GM18498 (cell line): ENCODE data around the gene ZC3H12C.

Source experiments
- ATAC-seq: cut with Tn5 transposase; IDR thresholded peaks from one replicate; pipeline ENCODE4 v1.9.1; 2021; ENCODE audit warnings: mild to moderate bottlenecking, moderate library complexity; ENCODE audit not compliant: unreplicated experiment

The ZC3H12C gene

DNA sequence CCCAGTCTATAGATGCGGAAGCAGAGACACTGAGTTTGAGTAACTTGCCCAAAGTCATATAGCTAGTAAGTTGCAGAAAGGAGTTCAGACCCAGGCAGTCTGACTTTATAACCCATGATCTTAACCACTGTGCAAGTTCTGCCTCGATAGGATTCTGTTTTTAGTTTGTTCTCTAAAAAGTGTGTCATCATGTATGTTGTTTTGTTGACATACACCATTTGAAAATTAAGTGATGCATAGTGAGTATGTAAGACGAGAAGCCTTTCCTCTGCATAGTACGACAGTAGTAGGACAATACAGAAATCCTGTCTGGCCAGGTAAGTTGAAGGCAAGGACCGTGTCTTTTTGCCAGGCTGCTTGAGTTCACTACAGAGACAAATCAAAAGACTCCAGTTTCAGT lies 3.3 kb downstream of the ZC3H12C start:
- ATAC-seq: no peak

DNA sequence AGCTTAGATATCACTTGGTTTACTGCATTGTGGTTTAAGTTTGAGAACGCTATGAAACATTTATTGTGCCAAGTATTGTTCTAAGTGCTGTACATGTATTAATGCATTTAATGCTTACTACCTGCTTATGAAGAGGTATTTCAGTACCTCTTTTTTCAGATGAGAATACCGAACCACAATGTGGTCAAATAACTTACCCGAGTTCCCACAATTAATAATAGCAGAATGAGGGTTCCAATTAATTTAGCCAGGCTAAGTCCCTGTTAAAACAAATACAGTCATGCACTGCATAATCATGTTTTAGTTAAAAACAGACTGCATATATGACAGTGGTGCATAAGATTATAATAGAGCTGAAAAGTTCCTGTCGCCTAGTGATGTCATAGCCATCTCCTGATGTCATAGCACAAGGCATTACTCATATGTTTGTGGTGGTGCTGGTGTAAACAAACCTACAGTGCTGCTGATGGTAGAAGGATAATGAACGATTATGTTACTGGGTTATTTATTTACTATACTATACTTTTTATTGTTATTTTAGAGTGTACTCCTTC lies 4.3 kb downstream of the ZC3H12C start:
- no peak for ATAC-seq

DNA sequence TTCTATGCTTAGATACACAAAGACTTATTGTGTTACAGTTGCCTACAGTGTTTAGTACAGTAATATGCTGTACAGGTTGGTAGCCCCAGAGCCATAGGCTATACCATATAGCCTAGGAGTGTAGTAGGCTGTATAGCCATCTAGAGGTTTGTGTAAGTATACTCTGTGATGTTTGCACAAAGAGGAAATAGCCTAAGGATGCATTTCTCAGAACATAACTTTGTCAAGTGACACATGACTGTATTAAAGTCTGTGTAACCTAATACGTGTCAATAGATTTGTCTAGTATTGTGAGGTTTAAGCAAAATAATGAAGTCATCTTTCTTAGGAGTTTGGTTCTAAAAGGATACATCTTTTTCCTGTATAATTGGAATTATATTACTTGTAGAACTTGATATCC lies 5.5 kb downstream of the ZC3H12C start:
- ATAC-seq: peak; percentile 73

DNA sequence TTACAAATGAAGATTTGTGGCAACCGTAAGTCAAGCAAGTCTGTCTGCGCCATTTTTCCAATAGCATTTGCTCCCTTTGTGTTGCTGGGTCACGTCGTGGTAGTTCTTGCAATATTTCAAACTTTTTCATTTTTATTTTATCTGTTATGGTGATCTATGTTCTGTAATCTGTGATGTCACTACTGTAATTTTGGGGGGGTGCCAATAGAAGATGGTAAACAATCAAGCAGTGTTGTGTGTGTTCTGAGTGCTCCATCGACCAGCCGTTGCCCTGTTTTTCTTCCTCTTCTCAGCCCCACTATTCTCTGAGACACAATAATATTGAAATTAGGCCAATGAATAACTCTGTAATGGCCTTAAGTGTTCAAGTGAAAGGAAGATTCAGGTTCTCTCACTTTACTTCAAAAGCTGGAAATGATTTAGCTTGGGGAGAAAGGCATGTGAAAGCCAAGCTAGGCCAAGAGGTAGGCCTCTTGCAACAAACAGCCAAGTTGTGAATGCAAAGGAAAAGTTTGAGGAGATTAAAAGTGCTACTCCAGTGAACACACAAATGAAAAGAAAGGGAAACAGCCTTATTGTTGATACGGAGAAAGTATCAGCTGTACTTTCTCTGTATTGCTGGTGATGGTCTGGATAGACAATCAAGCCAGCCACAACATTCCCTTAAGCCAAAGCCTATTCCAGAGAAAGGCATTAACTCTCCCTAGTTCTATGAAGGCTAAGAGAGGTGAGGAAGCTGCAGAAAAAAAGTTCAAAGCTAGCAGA lies 7.5 kb downstream of the ZC3H12C start:
- ATAC-seq: no peak

DNA sequence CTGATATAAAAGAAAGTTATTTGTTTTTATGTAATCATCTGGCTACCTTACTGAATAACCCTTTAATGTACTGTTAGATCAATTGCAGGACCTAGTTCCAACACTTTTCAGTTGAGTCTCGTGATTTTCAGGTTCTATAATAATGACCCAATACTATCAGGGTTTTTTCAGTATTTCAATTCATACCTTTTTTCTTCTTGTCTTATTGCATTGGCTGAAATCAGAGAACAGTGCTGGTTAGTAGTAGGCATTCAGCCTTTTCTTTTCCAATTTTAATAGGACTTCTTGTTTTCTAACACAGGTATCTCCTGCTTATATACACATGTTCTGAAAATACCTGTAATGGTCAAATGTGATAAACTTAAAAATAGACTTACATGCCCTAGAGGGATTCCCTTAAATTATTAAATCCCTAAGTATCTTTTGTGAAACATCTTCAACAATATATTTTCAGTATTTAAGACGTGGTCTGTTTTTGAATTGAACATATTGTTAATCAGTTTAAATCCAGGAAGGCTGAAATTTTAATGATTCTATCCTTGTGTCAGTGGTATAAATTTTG lies 13.6 kb downstream of the ZC3H12C start:
- ATAC-seq: no peak

DNA sequence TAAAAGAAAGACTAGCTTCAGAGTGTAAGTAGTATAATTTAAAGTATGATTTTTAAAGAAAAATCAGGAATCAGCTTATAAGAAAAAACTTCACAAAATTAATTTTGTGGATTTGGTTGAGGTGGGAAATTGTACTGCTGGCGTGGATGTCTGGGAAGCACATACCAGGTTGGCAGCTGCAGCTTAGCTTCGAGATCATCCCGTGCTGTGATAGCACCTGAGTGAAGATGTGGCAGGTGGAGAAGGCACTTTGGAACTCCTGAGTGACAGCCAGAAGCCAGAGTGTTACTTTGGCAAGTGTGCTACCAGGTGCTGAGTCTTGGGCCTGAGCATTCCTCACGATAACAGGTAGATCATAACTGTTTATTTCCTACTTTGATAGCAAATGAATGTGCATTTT lies 17.7 kb downstream of the ZC3H12C start:
- no peak for ATAC-seq

DNA sequence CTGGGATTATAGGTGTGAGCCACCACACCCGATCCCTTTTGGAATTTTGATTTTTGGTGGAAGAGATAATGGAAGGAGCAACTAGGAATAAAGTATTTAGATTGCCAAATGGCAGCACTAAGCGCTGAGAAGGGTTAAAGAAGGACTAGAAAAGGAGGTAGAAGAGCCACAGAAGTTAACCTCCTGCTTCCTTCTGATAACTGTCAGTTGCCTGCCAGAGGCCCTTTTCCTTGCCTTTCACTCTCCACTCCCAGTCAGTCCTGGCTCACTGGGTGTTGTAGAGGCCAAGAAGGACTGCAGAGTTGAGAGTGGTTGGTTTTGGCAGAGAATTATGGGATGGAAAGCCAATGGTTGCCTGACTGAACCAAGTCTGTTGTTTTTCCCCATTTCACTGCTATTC lies 19.3 kb downstream of the ZC3H12C start:
- ATAC-seq: no peak

DNA sequence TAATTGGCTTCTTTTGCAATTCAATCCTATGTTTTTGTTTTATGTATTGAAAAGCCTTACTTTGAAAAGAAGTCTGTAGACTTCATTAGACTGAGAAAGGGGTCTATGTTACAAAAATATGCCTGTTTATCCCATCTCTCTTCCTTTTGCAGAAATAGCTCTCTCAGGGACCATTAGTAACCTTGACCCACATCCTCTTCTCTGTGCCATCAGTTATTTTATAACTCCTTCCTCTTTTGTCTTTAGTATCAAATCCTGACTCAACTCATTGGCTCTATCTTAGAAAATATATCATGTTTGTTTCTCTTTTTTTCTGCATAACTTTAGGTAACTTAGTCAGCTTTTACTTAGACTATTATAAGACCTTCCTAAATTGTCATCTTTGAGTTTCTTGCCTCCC lies 20.3 kb downstream of the ZC3H12C start:
- no peak for ATAC-seq

DNA sequence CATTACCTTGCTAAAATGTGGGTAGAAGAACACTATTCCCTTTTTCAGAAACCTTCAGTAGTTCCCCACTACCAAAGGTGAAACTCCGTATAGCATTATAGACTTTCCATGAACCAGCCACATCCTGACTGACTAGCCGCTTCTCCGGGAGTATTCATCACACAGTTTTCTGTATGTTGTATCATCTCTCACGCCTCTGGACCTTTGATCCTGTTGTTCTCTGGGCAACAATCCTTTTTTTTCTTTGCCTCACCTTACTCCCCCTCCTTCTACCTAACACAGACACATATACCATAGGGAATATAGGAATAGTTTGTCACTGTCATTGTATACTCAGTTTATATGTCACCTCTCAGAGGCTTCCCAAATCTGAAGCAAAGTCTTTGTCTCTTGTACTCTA lies 20.8 kb downstream of the ZC3H12C start:
- ATAC-seq: no peak

DNA sequence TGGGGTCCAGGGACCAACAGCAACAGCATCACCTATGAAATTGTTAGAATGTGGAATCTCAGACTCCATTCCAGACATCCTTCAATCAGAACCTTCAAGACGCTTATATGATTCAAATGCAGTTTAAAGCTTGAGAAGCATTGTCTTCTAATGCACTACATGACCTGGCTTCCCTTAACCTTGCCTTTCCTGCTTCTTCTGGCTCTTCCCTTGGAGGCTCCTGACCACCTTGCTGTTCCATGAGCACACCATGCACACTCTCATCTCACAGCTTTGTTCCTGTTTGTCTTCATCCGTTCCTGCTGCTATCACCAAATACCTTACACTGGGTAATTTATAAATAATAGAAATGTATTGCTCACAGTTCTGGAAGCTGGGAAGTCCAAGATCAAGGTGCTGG lies 26.1 kb downstream of the ZC3H12C start:
- ATAC-seq: no peak

DNA sequence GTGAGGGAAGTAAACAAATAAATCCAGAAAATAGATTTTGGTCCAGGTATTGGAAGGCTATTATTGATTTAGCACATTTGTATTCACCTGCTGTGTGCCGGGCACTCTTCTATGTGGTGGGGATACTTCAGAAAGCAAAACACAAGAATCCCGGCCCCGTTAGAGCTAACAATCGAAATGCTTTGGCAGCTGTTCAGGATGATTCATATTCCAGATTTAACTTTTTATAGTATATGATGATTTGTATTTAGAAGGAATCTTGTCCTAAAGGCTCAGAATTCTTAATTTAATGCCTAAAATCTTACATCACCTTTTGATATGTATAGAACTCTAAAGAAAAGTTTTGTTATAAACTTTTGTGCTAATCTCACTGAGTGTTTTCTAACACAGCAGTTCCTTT lies 28.0 kb downstream of the ZC3H12C start:
- no peak for ATAC-seq

DNA sequence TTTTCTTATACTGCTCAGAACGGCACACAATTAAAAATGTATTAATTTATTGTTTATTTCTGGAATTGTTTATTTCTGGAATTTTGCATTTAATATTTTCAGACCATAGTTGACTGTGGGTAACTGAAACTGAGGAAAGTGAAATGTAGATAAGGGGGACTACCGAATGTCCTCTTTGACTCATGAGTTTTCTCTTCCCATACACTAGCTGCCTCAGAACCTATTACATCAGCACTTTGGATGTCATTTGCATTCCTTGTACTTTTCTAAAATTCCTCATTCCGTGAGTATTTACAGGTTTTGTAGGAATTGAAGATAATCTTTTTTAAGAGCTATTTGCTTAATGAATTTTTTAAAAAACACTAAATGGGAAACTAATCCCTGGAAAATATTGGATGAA lies 29.8 kb downstream of the ZC3H12C start:
- no peak for ATAC-seq

DNA sequence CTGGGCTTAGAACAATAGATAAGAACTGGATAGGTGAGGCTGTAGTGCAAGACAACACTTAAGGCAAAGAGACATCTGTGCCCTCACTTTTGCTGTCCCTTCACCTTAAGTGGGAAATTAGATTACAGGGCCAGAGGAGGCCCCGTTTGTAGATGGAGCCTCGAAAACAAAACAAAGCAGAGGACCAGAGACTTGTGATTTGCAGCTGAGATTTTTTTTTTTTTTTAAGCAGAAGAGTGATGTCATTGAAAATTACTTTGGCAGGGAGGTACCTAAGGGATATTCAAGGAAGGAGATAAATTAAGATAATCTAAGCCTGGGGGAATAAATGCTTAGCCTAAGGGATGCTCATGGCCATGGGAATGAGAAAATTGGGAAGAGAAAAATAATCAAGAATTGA lies 31.4 kb downstream of the ZC3H12C start:
- no peak for ATAC-seq

DNA sequence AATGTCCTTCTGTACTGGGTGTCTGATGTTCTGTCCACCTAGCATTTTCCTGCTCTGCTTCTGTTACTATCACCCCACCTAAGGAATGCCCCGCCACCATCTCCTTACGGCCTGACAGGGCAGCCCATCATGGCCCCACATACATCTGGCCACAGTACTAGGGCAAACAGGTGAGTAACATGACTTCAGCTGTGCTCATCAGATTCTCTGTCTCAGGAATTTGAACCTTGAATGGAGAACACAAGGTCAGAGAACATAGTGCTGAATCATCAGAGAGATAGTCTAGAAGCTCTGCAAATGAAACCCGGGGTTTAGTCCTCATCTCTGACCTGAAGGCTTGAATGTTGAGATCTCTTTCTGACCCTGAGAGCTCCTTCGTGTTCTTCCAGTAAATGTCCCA lies 32.4 kb downstream of the ZC3H12C start:
- no peak for ATAC-seq

DNA sequence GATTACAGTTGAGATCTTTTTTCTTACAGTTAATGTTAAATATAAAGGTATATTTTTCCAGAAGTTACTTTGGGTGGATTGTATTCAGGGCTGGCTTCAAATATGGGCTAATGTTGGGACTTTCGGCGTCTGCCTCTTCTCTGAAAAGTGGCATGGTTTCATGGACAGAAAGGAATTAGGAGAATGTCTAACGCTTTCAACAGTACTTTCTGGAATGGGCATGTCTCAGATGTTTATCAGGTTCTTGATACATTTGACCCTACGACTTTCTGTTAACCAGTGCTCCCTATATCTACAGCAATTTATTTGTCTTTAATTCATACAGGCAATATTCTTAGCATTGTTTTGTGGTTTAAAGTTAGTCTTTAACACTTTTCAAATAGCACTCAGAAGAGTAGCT lies 33.7 kb downstream of the ZC3H12C start:
- no peak for ATAC-seq

DNA sequence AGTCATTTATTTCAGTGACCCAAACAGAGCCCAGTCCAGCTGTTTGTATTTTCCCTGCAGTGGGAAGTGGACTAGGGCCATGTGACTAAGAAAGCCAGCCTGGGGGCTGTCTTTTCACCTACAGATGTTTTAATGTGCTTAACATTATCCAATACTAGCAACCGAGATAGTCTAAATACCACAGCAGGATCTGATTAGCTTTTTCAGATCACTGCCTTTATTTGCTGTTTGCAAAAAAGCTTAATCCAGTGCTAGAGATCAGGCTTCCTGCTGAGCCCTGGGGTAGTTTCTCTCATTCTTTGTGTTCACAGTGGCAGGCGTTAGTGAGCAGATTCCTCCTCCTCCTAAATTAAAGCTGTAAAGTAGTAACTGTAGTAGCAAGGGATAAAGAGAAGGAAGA lies 35.0 kb downstream of the ZC3H12C start:
- no peak for ATAC-seq

DNA sequence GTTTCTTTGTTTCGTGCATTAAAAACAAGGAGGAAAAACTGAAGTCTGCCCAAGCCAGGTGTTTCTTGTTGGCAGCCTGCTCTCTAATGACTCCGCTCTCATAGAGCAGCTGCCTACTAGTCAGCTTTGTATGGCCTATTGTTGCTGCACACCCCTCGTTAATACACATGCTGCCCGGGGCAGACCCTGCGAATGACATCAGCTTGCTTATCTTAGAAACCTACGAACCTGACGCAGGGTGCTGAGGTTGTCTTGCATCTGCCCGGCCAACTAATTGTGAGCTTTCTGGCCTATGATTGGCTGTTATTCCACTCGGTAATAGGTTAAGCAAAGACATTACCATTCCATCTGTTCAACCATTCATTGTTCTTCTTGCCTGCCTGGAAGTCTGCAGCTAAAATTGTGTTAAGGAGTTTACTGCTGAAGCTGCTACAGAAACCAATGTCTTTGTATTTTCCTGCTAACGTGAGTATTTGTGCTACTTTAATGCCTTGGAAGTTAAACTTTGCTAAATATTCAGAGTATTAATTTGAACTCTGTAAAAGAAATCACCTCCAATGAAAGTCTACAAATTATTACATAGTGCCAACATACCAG lies 37.5 kb downstream of the ZC3H12C start:
- ATAC-seq: no peak

DNA sequence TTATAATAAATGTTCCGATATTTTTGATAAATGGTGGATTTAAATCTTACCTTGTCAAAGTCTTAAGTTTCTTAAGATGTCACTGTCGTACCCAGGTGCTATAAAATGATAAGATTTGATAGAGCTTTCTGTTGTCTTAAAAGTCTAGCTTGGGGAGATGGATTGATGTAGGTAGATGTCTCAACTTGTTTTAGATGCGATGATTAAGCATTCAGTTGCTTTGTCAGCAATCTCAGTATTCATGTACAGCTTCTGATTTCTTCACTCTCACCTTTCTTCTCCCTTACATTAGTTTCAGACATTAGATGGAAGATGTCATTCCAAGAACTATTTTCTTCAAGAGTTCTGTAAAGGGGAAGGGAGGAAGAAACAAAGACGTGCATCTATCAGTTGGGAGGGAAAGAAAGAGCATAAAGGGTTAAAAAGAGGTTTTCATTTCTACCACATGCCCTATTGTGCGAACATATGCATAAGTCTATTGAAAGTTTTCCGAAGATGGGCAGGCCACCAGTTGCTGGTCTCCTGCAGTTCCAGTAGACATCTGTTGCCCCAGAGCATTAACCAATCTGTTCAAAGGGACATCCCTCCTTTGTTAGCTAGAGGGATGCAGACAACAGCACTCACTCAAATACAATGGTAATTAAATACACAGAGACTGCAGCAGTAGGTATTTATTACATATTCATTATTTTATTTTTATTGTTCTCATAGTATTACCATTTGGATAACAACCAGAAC lies 38.4 kb downstream of the ZC3H12C start:
- no peak for ATAC-seq

DNA sequence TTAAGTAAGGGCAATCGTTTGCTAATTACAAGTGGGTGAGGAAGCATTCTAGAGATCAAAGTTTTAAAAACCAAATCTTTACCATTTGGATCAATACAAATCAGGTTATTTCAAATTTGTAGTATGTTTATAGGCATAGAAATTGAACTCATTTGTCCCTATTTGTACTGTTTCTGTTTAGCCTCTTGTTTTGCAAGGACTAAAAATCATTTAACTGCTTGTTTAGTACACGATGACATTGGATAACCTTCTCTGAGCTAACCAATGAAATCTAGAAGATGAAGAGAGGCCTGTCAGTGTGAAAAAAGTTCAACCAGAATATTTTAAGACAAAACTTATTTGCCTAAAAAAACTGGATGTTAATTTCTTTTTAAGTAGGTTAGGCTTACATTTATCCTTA lies 40.0 kb downstream of the ZC3H12C start:
- ATAC-seq: no peak

DNA sequence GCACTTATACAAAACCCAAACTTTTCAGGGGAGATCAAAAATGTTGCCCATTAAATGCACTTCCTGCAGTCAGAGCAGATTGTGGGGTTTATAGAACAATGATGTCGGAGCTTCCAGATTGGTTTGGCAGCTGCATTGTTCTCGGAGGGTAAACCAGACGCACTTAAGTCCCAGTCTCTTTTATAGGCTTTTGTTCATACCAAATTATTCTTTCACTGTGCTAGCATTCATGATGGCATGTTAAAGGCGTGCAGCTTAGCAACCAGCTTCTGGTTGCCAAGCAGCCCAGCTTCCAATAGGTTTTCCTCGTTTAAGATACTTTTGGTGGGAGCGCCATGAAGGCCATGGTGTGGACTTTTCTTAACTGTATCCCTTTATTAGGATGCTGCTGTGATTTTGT lies 40.9 kb downstream of the ZC3H12C start:
- no peak for ATAC-seq

DNA sequence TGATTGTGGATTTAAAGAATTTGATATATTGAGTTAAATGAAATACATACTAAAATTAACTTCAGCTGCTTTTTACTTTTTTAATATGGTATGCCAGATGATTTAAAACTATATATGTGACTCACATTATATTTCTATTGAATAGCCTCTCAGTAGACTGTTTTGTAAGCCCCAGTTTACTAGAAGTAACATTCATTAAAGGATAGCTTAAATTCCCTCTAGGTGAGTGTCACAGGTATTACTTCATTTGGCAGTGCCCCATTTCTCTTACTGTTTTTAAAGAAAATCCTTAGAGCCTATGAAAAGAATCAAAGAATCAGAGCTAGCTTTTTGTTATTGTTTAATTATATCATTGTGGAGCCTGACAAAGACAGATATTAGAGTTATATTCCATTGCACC lies 48.6 kb downstream of the ZC3H12C start:
- no peak for ATAC-seq
